NCI-H748 (cell line): ENCODE data around the gene MOB3B.

Experiments used
- DNase-seq: peaks from one replicate; lab custom pipeline; 2025; ENCODE audit not compliant: unreplicated experiment; lab: John Stamatoyannopoulos, UW

The MOB3B gene

GRCh38 chr9:27369591-27369990 lies 160.0 kb downstream of the MOB3B start:
- no peak for DNase-seq

GRCh38 chr9:27368316-27368985 lies 161.2 kb downstream of the MOB3B start:
- no peak for DNase-seq

- no peak for DNase-seq
These were observed 161.7 kb downstream of the MOB3B start for GRCh38 chr9:27367921-27368315.

GRCh38 chr9:27367175-27367798 lies 162.3 kb downstream of the MOB3B start:
- DNase-seq, result no peak

- no peak for DNase-seq
These were observed 163.8 kb downstream of the MOB3B start for GRCh38 chr9:27365707-27366376.

- peak; percentile 20 for DNase-seq
These were observed 167.0 kb downstream of the MOB3B start for GRCh38 chr9:27362447-27363210.

GRCh38 chr9:27361492-27361891 lies 168.1 kb downstream of the MOB3B start:
- no peak for DNase-seq

- no peak for DNase-seq
These were observed 169.9 kb downstream of the MOB3B start for GRCh38 chr9:27359763-27360162.

- DNase-seq, result no peak
These were observed 171.6 kb downstream of the MOB3B start for GRCh38 chr9:27358007-27358406.

GRCh38 chr9:27356446-27356845 lies 173.2 kb downstream of the MOB3B start:
- DNase-seq, result no peak

GRCh38 chr9:27355166-27355565 lies 174.4 kb downstream of the MOB3B start:
- DNase-seq, result no peak

- DNase-seq, result peak; percentile 94
These were observed 176.0 kb downstream of the MOB3B start for GRCh38 chr9:27353474-27354229.

- no peak for DNase-seq
These were observed 176.5 kb downstream of the MOB3B start for GRCh38 chr9:27353166-27353473.

- DNase-seq, result no peak
These were observed 177.0 kb downstream of the MOB3B start for GRCh38 chr9:27352457-27353165.

- peak; percentile 72 for DNase-seq
These were observed 178.2 kb downstream of the MOB3B start for GRCh38 chr9:27351438-27351837.

GRCh38 chr9:27350382-27350976 lies 179.1 kb downstream of the MOB3B start:
- no peak for DNase-seq

GRCh38 chr9:27349698-27350080 lies 179.9 kb downstream of the MOB3B start:
- peak; percentile 63 for DNase-seq

GRCh38 chr9:27348785-27349697 lies 180.6 kb downstream of the MOB3B start:
- peak; percentile 64 for DNase-seq

GRCh38 chr9:27347889-27348288 lies 181.7 kb downstream of the MOB3B start:
- no peak for DNase-seq
